ENCODE measurements around the gene POLD1.

The POLD1 gene

DNA sequence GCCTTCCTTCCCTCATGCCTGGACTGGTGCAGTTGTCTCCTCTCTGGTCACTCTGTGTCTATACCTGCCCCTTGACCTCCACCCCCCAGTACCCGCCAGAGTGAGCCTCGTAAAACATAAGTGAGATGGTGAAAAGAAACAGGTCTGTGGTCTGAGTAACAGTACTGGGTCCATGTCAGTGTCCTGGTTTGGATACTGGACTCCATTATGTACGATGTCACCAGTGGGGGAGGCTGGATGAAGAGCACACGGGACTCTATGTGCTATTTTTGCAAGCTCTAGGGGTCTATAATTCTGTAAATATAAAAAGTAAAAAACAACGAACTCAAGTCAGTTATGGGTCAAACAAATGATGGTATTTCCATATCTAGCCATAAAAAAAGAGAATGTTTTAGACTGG, 62.9 kb downstream of the POLD1 start:
- FAIRE-seq = no peak

- no peak for FAIRE-seq
Measured at GRCh38 chr19:50447750-50448149, 63.6 kb downstream of the POLD1 start.

GRCh38 chr19:50449236-50449899, 65.2 kb downstream of the POLD1 start:
- no peak for FAIRE-seq

GRCh38 chr19:50450369-50451222, 66.4 kb downstream of the POLD1 start:
- FAIRE-seq = no peak

GRCh38 chr19:50451223-50451534, 67.0 kb downstream of the POLD1 start:
- no peak for FAIRE-seq

DNA sequence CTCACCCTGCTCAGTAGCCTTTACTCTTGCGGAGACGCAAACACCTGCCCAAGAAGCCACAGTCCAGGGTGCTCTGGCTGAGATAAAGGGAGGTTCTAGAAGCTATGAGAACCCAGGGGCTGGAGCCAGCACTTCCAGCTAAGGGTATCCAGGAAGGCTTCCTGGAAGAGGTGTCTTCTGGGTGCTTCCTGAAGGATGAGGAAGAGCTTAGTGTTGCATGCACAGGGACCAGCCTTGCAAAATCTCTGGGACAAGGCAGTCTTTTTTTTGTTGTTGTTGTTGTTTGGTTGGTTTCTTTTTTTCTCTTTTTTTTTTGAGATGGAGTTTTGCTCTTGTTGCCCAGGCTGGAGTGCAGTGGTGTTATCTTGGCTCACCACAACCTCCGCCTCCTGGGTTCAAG, 69.1 kb downstream of the POLD1 start:
- FAIRE-seq = no peak

DNA sequence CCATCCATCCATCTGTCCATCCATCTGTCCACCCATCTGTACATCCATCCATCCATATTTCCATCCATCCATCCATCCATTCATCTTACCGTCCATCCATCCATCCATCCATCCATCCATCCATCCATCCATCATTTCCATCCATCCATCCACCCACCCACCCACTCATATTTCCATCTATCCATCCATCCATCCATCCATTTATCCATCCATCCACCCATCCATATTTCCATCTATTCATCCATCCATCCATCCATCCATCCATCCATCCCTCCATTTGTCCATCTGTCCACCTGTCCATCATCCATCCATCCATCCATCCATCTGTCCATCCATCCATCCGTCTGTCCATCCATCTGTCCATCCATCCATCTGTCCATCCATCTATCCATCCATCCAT, 71.8 kb downstream of the POLD1 start:
- no peak for FAIRE-seq

DNA sequence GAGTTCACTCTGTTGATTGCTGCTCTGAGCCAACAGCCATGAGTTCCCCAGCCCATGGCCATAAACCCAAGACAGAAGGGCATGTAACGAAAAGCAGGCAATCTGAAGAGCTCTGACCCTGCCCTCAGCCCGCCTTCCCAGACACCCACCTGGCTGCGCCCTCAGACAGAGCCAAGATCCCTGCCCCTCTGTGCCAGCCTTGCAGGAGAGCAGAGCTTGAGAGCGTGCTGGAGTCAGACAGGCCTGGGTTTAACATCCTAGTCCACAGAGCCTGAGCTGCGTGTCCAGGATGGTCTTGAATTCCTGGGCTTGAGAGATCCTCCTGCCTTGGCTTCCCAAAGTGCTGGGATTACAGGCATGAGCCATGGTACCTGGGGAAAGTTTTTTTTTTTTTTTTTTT, 73.2 kb downstream of the POLD1 start:
- no peak for FAIRE-seq

GRCh38 chr19:50458396-50459066, 74.4 kb downstream of the POLD1 start:
- FAIRE-seq = no peak

DNA sequence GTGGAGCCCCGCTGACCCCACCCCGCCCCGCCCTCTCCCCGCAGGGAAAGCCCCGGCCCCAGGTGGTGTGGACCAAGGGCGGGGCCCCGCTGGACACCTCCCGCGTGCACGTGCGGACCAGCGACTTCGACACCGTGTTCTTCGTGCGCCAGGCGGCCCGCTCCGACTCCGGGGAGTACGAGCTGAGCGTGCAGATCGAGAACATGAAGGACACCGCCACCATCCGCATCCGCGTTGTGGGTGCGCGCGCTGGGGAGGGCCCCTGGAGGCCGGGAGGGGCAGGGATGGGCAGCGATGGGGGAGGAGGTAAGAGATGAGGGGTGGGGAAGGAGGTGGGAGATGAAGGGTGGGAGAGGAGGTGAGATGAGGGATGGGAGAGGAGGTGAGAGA, 74.9 kb downstream of the POLD1 start:
- no peak for FAIRE-seq

DNA sequence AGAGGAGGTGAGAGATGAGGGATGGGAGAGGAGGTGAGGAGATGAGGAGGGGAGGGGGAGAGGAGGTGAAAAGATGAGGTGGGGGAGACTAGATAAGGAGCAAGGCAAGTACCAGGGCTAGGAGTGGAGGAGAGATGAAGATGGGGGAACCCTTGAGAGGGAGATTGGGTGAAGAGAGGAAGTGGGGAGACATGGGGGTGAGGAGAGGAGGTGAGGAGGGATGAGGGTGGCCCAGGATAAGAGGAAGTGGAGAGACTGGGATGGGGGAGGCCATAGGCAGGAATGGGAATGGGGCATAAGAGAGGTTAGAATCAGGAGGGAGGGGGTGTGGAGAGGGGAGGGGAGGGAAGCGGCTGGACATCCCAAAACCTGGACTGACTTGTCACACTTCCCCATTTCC, 75.5 kb downstream of the POLD1 start:
- no peak for FAIRE-seq

- FAIRE-seq = no peak
Measured at GRCh38 chr19:50460161-50460765, 76.1 kb downstream of the POLD1 start.

GRCh38 chr19:50461066-50461875, 77.1 kb downstream of the POLD1 start:
- FAIRE-seq = peak; percentile 9

DNA sequence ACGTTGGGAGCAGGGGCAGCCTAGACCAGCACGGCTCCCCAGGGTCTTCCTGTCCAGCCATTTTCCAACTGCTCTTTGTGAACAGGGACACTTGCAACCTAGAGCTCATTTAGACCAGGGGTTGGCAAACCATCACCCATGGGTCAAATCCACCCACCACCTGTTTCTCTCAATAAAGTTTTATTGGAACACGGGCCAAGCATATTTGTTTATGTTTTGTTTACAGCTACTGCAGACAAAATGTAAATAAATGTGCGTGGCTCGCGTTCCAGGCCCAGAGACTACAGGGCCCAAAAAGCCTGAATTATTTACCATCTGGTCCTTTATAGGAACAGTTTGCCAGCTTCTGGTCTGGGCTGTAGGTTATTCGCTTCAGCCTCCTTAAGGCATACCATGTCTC, 78.8 kb downstream of the POLD1 start:
- FAIRE-seq = no peak

GRCh38 chr19:50464348-50464747, 80.2 kb downstream of the POLD1 start:
- no peak for FAIRE-seq

GRCh38 chr19:50465000-50465399, 80.9 kb downstream of the POLD1 start:
- FAIRE-seq = no peak

DNA sequence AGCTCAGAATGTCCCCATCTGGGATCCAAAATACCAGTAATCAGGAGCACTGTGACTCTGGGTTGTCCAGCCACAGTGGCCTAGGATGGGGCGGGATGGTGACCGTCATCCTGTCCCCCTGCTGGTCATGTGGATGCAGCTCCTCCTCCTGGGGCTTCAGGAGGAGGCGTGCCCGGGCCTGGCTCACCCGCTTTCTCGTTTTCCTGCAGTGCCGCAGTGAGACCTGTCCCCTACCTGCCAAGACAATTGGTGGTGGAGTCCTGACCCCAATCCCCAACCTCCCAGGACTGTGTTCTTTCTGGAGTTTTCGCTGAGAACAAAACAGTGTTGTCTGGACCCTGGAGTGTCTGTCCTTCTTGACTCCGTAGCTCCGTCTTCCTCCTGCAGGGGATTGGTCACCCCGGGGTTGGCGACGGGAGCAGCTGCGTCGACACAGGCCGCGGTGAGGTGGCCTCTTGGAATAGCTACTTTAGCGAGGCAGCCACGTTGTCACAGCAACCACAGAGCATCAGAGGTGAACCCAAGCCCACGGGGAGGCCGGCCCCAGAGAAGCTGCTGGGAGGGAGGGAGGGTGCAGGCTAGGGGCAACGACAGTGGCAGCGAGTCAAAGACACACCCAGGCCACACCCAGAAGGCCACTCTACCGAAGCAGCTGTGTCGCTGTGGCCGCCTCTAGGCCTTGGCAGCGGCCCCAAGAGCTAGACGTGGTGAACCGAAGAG, 82.0 kb downstream of the POLD1 start:
- FAIRE-seq = no peak

DNA sequence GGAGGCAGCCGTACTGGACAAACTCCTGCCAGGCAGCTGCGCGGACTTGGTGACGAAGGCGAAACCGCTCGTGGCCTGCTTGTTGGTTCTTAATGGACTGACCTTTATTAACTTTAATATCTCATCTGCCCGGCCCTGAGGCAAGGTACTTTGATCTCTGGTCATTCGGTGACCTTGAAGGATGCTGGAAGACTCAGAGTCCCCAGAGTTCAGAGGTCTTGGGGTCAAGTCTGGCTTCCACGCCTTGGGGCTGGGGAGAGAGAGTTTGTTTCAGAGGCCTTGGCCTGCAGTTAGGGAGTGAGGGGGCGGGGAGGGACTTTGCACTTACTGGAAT, 82.5 kb downstream of the POLD1 start:
- no peak for FAIRE-seq

- no peak for FAIRE-seq
Measured at GRCh38 chr19:50467566-50467965, 83.4 kb downstream of the POLD1 start.
